Measurements from ENCODE around the gene INPP4B. TPM values are rescaled to one million over a fixed set of nuclear protein-coding genes. Genes with fewer than 3 reads are reported as not detected.

The INPP4B gene
- total RNA-seq, 1 experiment from 2014 or later = 14.3 TPM

DNA sequence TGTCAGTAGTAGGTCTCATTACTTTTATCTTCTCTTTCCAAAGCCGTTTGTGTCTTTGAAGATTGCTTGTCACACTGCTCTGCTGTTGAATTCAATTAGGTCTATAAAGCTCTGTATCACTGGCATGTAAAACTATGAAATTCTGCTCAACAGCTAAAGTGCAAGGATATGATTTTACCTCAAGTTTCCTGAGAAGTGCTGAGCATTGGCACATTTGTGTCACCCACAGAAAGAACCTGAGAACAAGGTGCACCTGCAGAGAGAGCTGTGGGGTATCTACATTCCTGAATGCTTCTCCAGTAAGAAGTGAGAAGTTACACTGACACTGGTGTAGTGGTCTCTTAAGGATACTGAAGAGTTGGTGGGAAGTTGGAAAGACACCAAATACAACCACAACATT lies 274.0 kb downstream of the INPP4B start:
- POLR2A ChIA-PET = no interaction called here

More for the DNA sequence above, 274.0 kb downstream of the INPP4B start:
- H3K27me3 ChIP-seq (ENCODE audit: insufficient read depth, low read length) = no peaks in the 10 kb centered on the region
- BruUV-seq (replicated peaks) = no TSS peak
- no peak overlapping the region for H3K4me2 ChIP-seq (ENCODE audit: low read length)
- ATAC-seq (no peak), DNase-seq (ENCODE audit: low read depth, low spot score) (no peak)
- H3K9me3 ChIP-seq (ENCODE audit: control insufficient read depth in 1 of 2, insufficient read depth in 1 of 2, low read depth in 1 of 2, low read length in 2 of 2) = no peaks in the 10 kb centered on the region
- H3K9me2 ChIP-seq (ENCODE audit: insufficient read depth) = no peaks in the 10 kb centered on the region
- H4K20me1 ChIP-seq (ENCODE audit: insufficient read depth) = no peaks in the 10 kb centered on the region
- TF ChIP-seq, protein P1, sequence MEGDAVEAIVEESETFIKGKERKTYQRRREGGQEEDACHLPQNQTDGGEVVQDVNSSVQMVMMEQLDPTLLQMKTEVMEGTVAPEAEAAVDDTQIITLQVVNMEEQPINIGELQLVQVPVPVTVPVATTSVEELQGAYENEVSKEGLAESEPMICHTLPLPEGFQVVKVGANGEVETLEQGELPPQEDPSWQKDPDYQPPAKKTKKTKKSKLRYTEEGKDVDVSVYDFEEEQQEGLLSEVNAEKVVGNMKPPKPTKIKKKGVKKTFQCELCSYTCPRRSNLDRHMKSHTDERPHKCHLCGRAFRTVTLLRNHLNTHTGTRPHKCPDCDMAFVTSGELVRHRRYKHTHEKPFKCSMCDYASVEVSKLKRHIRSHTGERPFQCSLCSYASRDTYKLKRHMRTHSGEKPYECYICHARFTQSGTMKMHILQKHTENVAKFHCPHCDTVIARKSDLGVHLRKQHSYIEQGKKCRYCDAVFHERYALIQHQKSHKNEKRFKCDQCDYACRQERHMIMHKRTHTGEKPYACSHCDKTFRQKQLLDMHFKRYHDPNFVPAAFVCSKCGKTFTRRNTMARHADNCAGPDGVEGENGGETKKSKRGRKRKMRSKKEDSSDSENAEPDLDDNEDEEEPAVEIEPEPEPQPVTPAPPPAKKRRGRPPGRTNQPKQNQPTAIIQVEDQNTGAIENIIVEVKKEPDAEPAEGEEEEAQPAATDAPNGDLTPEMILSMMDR (IDR thresholded peaks at IDR 0.05 in 2 of 3, conservative IDR thresholded peaks at IDR 0.05 in 1 of 3; ENCODE audit: borderline replicate concordance in 1 of 3, insufficient read depth in 1 of 3, low read depth in 2 of 3, low read length in 2 of 3) = no peak
- no peak for TF ChIP-seq SP1 (IDR thresholded peaks at IDR 0.05; ENCODE audit: low read depth)
- no peak for TF ChIP-seq ZFX (IDR thresholded peaks at IDR 0.05)
- TF ChIP-seq EZH2 (IDR thresholded peaks at IDR 0.05) = no peak
- TF ChIP-seq JUND (IDR thresholded peaks at IDR 0.05) = no peak
- no peak for TF ChIP-seq POLR2A (IDR thresholded peaks at IDR 0.05; ENCODE audit: borderline replicate concordance, extremely low read depth, insufficient read depth, insufficient read length)
- TF ChIP-seq, protein P2, sequence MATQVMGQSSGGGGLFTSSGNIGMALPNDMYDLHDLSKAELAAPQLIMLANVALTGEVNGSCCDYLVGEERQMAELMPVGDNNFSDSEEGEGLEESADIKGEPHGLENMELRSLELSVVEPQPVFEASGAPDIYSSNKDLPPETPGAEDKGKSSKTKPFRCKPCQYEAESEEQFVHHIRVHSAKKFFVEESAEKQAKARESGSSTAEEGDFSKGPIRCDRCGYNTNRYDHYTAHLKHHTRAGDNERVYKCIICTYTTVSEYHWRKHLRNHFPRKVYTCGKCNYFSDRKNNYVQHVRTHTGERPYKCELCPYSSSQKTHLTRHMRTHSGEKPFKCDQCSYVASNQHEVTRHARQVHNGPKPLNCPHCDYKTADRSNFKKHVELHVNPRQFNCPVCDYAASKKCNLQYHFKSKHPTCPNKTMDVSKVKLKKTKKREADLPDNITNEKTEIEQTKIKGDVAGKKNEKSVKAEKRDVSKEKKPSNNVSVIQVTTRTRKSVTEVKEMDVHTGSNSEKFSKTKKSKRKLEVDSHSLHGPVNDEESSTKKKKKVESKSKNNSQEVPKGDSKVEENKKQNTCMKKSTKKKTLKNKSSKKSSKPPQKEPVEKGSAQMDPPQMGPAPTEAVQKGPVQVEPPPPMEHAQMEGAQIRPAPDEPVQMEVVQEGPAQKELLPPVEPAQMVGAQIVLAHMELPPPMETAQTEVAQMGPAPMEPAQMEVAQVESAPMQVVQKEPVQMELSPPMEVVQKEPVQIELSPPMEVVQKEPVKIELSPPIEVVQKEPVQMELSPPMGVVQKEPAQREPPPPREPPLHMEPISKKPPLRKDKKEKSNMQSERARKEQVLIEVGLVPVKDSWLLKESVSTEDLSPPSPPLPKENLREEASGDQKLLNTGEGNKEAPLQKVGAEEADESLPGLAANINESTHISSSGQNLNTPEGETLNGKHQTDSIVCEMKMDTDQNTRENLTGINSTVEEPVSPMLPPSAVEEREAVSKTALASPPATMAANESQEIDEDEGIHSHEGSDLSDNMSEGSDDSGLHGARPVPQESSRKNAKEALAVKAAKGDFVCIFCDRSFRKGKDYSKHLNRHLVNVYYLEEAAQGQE (IDR thresholded peaks at IDR 0.05; ENCODE audit: low read depth) = no peak
- TF ChIP-seq EZH2phosphoT487 (IDR thresholded peaks at IDR 0.05; ENCODE audit: borderline replicate concordance) = no peak
- no peak for TF ChIP-seq FOSL1 (IDR thresholded peaks at IDR 0.05; ENCODE audit: low read depth)
- TF ChIP-seq, protein P3, sequence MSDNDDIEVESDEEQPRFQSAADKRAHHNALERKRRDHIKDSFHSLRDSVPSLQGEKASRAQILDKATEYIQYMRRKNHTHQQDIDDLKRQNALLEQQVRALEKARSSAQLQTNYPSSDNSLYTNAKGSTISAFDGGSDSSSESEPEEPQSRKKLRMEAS (IDR thresholded peaks at IDR 0.05) = no peak
- TF ChIP-seq ZNF274 (IDR thresholded peaks at IDR 0.05; ENCODE audit: low read depth, low read length) = no peak
- no peak for TF ChIP-seq TCF7L2 (IDR thresholded peaks at IDR 0.05; ENCODE audit: borderline replicate concordance, extremely low read depth, insufficient read depth, insufficient read length)
- TF ChIP-seq, protein P4, sequence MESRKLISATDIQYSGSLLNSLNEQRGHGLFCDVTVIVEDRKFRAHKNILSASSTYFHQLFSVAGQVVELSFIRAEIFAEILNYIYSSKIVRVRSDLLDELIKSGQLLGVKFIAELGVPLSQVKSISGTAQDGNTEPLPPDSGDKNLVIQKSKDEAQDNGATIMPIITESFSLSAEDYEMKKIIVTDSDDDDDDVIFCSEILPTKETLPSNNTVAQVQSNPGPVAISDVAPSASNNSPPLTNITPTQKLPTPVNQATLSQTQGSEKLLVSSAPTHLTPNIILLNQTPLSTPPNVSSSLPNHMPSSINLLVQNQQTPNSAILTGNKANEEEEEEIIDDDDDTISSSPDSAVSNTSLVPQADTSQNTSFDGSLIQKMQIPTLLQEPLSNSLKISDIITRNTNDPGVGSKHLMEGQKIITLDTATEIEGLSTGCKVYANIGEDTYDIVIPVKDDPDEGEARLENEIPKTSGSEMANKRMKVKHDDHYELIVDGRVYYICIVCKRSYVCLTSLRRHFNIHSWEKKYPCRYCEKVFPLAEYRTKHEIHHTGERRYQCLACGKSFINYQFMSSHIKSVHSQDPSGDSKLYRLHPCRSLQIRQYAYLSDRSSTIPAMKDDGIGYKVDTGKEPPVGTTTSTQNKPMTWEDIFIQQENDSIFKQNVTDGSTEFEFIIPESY (IDR thresholded peaks at IDR 0.05; ENCODE audit: extremely low read depth, insufficient replicate concordance, low read length) = no peak
- no peak for TF ChIP-seq POLR2AphosphoS5 (IDR thresholded peaks at IDR 0.05; ENCODE audit: low read depth, low read length)
- TF ChIP-seq SIN3A (IDR thresholded peaks at IDR 0.05; ENCODE audit: low read depth) = no peak
- no peak for TF ChIP-seq ELF1 (IDR thresholded peaks at IDR 0.05; ENCODE audit: borderline replicate concordance, low read depth)
- TF ChIP-seq SRF (IDR thresholded peaks at IDR 0.05; ENCODE audit: low read depth) = no peak
- TF ChIP-seq, protein P5, sequence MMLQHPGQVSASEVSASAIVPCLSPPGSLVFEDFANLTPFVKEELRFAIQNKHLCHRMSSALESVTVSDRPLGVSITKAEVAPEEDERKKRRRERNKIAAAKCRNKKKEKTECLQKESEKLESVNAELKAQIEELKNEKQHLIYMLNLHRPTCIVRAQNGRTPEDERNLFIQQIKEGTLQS (IDR thresholded peaks at IDR 0.05) = no peak
- TF ChIP-seq RAD21 (IDR thresholded peaks at IDR 0.05; ENCODE audit: low read depth) = no peak
- no peaks in the 10 kb centered on the region for H3K79me2 ChIP-seq (ENCODE audit: insufficient read depth, low read length)
- intact Hi-C loops (cut with micrococcal nuclease) = no loop called here
- ChIA-PET CTCF (no interaction called here), RAD21 (ENCODE audit: low non-redundant PET in 1 of 2, low total read pairs in 2 of 2, uncharacterized antibody in 2 of 2, unreplicated experiment in 2 of 2) (no interaction called here)
- H3K27ac ChIP-seq (ENCODE audit: low read depth, low read length) = no peak overlapping the region
- no peak overlapping the region for H3K9ac ChIP-seq (ENCODE audit: low read length)
- no peaks in the 10 kb centered on the region for H3K36me3 ChIP-seq (ENCODE audit: control insufficient read depth in 1 of 2, insufficient read depth in 2 of 2, low read length in 2 of 2)
- H3K4me3 ChIP-seq (replicated peaks in 1 of 2; ENCODE audit: low read depth in 1 of 2, low read length in 2 of 2) = no peak overlapping the region
- H2AFZ ChIP-seq (ENCODE audit: low read depth, low read length, poor library complexity, severe bottlenecking) = no peak overlapping the region
- peaks cover 4 to 15% of the 10 kb centered on the region in 2 experiments; a peak in 3 of 4 replicates for H3K4me1 ChIP-seq (ENCODE audit: control insufficient read depth in 1 of 2, insufficient read depth in 2 of 2, low read length in 2 of 2)
